ENCODE results near the gene MAP7D1. TPM values are rescaled to one million over a fixed set of nuclear protein-coding genes. Genes with fewer than 3 reads are reported as not detected.

Gene MAP7D1
- total RNA-seq, 4 donors from 2014 or later = 74.3 to 187 (median 86.0) TPM

DNA sequence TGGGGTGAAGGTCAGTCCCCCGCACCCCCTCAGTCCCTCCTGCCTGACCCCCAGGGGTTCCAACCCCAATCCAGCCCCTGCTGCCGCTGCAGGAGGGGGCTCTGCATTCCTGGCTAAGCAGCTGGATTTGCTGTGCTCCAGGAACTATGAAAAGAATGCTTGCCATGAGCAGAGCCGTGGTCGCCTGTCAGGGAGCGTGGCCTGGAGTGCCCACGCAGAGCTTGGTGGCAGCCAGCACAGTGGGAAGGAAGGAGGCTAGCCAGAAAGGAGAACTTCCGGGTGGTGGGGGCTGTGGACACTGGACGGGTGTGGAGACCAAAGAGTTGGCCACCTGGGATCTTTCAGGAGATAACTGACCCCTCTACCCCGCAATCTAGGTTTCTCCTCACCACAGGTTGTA is 36.5 kb upstream of the MAP7D1 start:
- in situ Hi-C loops (cut with MboI; ENCODE audit: low pct_ligation_motif_present in 1 of 4, low pct_unique_long_range_greater_than_20kb in 1 of 4, low sequenced_read_pairs in 3 of 4) (loop anchor here in 2 of 4 donors (25.0 kb wide), 2 partner anchors 168 to 293 kb away; no protein-coding TSS in a partner anchor), intact Hi-C loops (cut with DNase I; ENCODE audit: low total_unique reads) (no loop called here)
- H3K9me3 ChIP-seq = no peaks in the 10 kb centered on the region
- no peak overlapping the region for H3K4me3 ChIP-seq
- no peak for DNase-seq
- 76% methylated on average over 9 of the region's 9 CpGs; no CpG with 5 or more reads in 1 of the 2 donors for WGBS, 2 donors (ENCODE audit: low coverage in 1 of 2)
- no peak for TF ChIP-seq POLR2AphosphoS5 (IDR thresholded peaks at IDR 0.05)
- TF ChIP-seq, protein P1, sequence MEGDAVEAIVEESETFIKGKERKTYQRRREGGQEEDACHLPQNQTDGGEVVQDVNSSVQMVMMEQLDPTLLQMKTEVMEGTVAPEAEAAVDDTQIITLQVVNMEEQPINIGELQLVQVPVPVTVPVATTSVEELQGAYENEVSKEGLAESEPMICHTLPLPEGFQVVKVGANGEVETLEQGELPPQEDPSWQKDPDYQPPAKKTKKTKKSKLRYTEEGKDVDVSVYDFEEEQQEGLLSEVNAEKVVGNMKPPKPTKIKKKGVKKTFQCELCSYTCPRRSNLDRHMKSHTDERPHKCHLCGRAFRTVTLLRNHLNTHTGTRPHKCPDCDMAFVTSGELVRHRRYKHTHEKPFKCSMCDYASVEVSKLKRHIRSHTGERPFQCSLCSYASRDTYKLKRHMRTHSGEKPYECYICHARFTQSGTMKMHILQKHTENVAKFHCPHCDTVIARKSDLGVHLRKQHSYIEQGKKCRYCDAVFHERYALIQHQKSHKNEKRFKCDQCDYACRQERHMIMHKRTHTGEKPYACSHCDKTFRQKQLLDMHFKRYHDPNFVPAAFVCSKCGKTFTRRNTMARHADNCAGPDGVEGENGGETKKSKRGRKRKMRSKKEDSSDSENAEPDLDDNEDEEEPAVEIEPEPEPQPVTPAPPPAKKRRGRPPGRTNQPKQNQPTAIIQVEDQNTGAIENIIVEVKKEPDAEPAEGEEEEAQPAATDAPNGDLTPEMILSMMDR (IDR thresholded peaks at IDR 0.05) = no peak
- TF ChIP-seq EP300 (IDR thresholded peaks at IDR 0.05; ENCODE audit: low read depth) = no peak
- no peak for TF ChIP-seq POLR2A (IDR thresholded peaks at IDR 0.05)
- peaks cover 0 to 13% (median 3%) of the 10 kb centered on the region in 4 donors for H3K4me1 ChIP-seq
- no peaks in the 10 kb centered on the region for H3K36me3 ChIP-seq
- peak overlapping the region in 1 of 4 donors; percentile 21 for H3K27ac ChIP-seq
- peaks cover 7% of the 10 kb centered on the region for H3K27me3 ChIP-seq

DNA sequence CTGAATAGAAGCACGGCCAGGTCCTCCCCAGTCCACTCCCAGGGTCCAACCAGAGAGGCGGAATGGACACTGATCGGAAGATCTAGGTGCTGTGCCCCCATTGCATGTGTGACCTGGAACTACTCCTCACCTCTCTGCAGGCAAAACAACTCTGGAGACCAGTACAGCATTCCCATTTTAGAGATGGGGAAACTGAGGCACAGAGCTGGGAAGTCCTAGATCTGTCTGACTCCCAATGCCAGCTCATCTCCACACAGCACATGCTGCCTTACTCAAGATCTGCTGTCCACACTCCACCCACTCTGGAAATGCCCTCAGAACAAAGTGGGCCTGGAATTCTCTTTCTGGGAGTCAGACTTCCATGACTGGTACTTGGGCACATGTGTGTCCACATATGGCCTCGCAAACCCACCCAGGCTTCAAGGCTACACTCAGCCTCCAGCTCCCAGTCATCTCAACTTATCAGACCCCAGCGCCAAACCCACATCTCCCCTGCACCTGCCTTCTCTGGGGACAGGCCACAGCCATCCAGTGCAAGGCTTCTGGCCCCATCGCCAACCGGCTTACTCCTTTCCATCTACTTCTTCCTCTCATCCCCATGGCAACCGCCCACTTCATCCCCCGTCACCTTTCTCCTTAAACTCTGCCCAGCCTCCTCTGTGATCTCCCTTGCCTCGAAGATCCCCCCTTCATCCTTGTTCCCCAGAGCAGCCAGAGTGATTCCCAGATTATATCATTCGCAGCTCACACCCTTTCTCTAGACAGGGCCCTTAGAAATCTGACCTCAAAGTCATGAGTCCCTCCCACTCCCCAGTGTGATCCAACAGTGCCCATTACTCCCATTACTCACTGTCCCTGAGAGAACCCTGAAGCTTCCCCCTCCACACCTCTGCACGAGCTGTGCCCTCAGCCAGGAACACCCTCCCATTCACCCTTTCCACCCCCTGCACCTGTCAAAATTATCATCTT is 33.6 kb upstream of the MAP7D1 start:
- Histone ChIP-seq H3K4me1 (peaks cover 0 to 11% (median 8%) of the 10 kb centered on the region in 4 donors), H3K27ac (no peak overlapping the region), H3K4me3 (no peak overlapping the region), H3K36me3 (no peaks in the 10 kb centered on the region), H3K9me3 (no peaks in the 10 kb centered on the region), H3K27me3 (peaks cover 20% of the 10 kb centered on the region)
- no peak for DNase-seq
- WGBS, 2 donors (ENCODE audit: low coverage in 1 of 2) = 83 to 93% methylated on average over 6 to 12 of the region's 12 CpGs
- TF ChIP-seq POLR2AphosphoS5 (IDR thresholded peaks at IDR 0.05) (no peak), POLR2A (IDR thresholded peaks at IDR 0.05) (no peak), EP300 (IDR thresholded peaks at IDR 0.05; ENCODE audit: low read depth) (no peak)
- TF ChIP-seq, protein P1 (IDR thresholded peaks at IDR 0.05) = no peak
- intact Hi-C loops (cut with DNase I; ENCODE audit: low total_unique reads) (no loop called here), in situ Hi-C loops (cut with MboI; ENCODE audit: low pct_ligation_motif_present in 1 of 4, low pct_unique_long_range_greater_than_20kb in 1 of 4, low sequenced_read_pairs in 3 of 4) (loop anchor here in 2 of 4 donors (25.0 kb wide), 2 partner anchors 165 to 290 kb away; no protein-coding TSS in a partner anchor)

- Histone ChIP-seq H3K27ac (no peak overlapping the region), H3K4me3 (no peak overlapping the region)
- DNase-seq = no peak
Observed at GRCh38 chr1:36123356-36123755, 32.6 kb upstream of the MAP7D1 start.

More at GRCh38 chr1:36123356-36123755, 32.6 kb upstream of the MAP7D1 start:
- WGBS, 2 donors (ENCODE audit: low coverage in 1 of 2) = 56 to 64% methylated on average over 8 of the region's 8 CpGs
- Histone ChIP-seq H3K27me3 (peaks cover 20% of the 10 kb centered on the region), H3K9me3 (no peaks in the 10 kb centered on the region), H3K36me3 (no peaks in the 10 kb centered on the region), H3K4me1 (peaks cover 0 to 11% (median 8%) of the 10 kb centered on the region in 4 donors)
- in situ Hi-C loops (cut with MboI; ENCODE audit: low pct_ligation_motif_present in 1 of 4, low pct_unique_long_range_greater_than_20kb in 1 of 4, low sequenced_read_pairs in 3 of 4) (loop anchor here in 2 of 4 donors (25.0 kb wide), 2 partner anchors 164 to 289 kb away; no protein-coding TSS in a partner anchor), intact Hi-C loops (cut with DNase I; ENCODE audit: low total_unique reads) (no loop called here)
- TF ChIP-seq POLR2AphosphoS5 (IDR thresholded peaks at IDR 0.05) (no peak), POLR2A (IDR thresholded peaks at IDR 0.05) (no peak), EP300 (IDR thresholded peaks at IDR 0.05; ENCODE audit: low read depth) (no peak)
- TF ChIP-seq, protein P1 (IDR thresholded peaks at IDR 0.05) = no peak

Data from transverse colon (tissue), 4 donors.